H1 (cell line): Measurements from ENCODE around the gene LRRC4. TPM values are rescaled to one million over a fixed set of nuclear protein-coding genes. Genes with fewer than 3 reads are reported as not detected.

Experiments used
- CTCF ChIA-PET: fragments of 300-600 bp; sonication (Branson Sonifier 250); formaldehyde crosslinking; loops from one replicate; lab custom pipeline; 2021; ENCODE audit not compliant: partially characterized antibody; lab: Charles Lee
- POLR2A ChIA-PET: fragments of 300-600 bp; sonication (Branson Sonifier 250); formaldehyde crosslinking; loops from one replicate; lab custom pipeline; 2021; ENCODE audit warnings: inconsistent platforms; ENCODE audit not compliant: partially characterized antibody; lab: Charles Lee
- DNase-seq, 2 experiments: peaks; one replicate each; pipeline versions ENCODE4 v3.0.0 to v3.0.0-alpha.2; 2010 to 2022; ENCODE audit warnings: low spot score in 2 of 2, low read depth in 1 of 2, mixed read lengths in 1 of 2
- FAIRE-seq: peaks from 2 replicates; lab custom pipeline; 2011; peaks lifted over from hg19 to GRCh38; lab: Jason Lieb, UNC
- H2AFZ ChIP-seq: 2 replicates; pipeline ENCODE4 v1.8.1; 2012; ENCODE audit warnings: low read length, inconsistent platforms
- H2AK5ac ChIP-seq: 2 replicates; pipeline ENCODE4 v1.6.1; 2013; ENCODE audit warnings: low read depth, low read length
- H2BK120ac ChIP-seq: replicated peaks from 2 replicates; pipeline ENCODE3; 2013; ENCODE audit warnings: low read depth, low read length, inconsistent platforms
- H2BK12ac ChIP-seq: 2 replicates; pipeline ENCODE4 v1.6.1; 2013; ENCODE audit warnings: low read depth, low read length
- H2BK15ac ChIP-seq: 2 replicates; pipeline ENCODE4 v1.6.1; 2013; ENCODE audit warnings: low read length
- H2BK20ac ChIP-seq: 2 replicates; pipeline ENCODE4 v1.6.1; 2013; ENCODE audit warnings: low read length
- H2BK5ac ChIP-seq: 2 replicates; pipeline ENCODE4 v1.6.1; 2013; ENCODE audit warnings: low read depth, low read length
- H3K14ac ChIP-seq: 2 replicates; pipeline ENCODE4 v1.6.1; 2013; ENCODE audit warnings: inconsistent platforms; ENCODE audit not compliant: insufficient read length
- H3K18ac ChIP-seq: 2 replicates; pipeline ENCODE4 v1.6.1; 2013; ENCODE audit warnings: low read length; ENCODE audit errors: extremely low read depth
- H3K23ac ChIP-seq: 2 replicates; pipeline ENCODE4 v1.6.1; 2013; ENCODE audit warnings: inconsistent platforms; ENCODE audit not compliant: insufficient read length
- H3K23me2 ChIP-seq: 2 replicates; pipeline ENCODE4 v1.6.1; 2013; ENCODE audit warnings: low read depth, low read length
- H3K27ac ChIP-seq: 2 replicates; pipeline ENCODE4 v1.6.1; 2011; ENCODE audit warnings: low read depth, low read length, inconsistent platforms
- H3K27me3 ChIP-seq, 4 experiments: replicated peaks in 1 of 4; 1 replicate in 1 of 4; 2 replicates in 3 of 4; pipeline versions ENCODE4 v1.6.1 to v1.8.1; 2011 to 2013; ENCODE audit warnings: low read length in 3 of 4, mild to moderate bottlenecking in 3 of 4, inconsistent platforms in 2 of 4, mixed read lengths in 2 of 4, moderate library complexity in 1 of 4; ENCODE audit not compliant: control insufficient read depth in 3 of 4, insufficient read depth in 3 of 4; ENCODE audit errors: extremely low read depth in 1 of 4
- H3K36me3 ChIP-seq, 4 experiments: 2 replicates each; pipeline versions ENCODE4 v1.6.1 to v1.8.1; 2011 to 2013; ENCODE audit warnings: mild to moderate bottlenecking in 4 of 4, low read length in 3 of 4, moderate library complexity in 2 of 4, control low read depth in 1 of 4, inconsistent platforms in 1 of 4; ENCODE audit not compliant: insufficient read depth in 4 of 4, control insufficient read depth in 2 of 4
- H3K4ac ChIP-seq: replicated peaks from 2 replicates; pipeline ENCODE3; 2013; ENCODE audit warnings: low read length, low read depth, mixed read lengths, inconsistent platforms; ENCODE audit not compliant: insufficient read length
- H3K4me1 ChIP-seq, 4 experiments: replicated peaks in 1 of 4; 1 replicate in 1 of 4; 2 replicates in 3 of 4; pipeline versions ENCODE4 v1.6.1 to v1.8.1; 2011 to 2013; ENCODE audit warnings: low read length in 3 of 4, inconsistent platforms in 2 of 4, mixed read lengths in 1 of 4; ENCODE audit not compliant: insufficient read depth in 4 of 4, control insufficient read depth in 3 of 4
- H3K4me2 ChIP-seq, 2 experiments: 2 replicates each; pipeline versions ENCODE4 v1.6.1 to v1.8.1; 2011 to 2013; ENCODE audit warnings: low read depth in 2 of 2, low read length in 2 of 2, control low read depth in 1 of 2, inconsistent platforms in 1 of 2, mild to moderate bottlenecking in 1 of 2; ENCODE audit not compliant: insufficient read depth in 1 of 2
- H3K4me3 ChIP-seq, 4 experiments: fragments of 200-600, 300-600 bp in 1 of 4; sonication (generic), shearing (Covaris generic), sonication (Bioruptor Twin) in 1 of 4; 2 replicates each; pipeline versions ENCODE4 v1.5.1 to v1.8.1; 2011 to 2016; ENCODE audit warnings: low read length in 4 of 4, low read depth in 3 of 4, control low read depth in 2 of 4, inconsistent platforms in 2 of 4, mild to moderate bottlenecking in 2 of 4, mixed read lengths in 1 of 4, moderate library complexity in 1 of 4; ENCODE audit not compliant: insufficient read depth in 2 of 4; ENCODE audit errors: extremely low read depth in 1 of 4
- H3K56ac ChIP-seq: replicated peaks from 2 replicates; pipeline ENCODE3; 2013; ENCODE audit warnings: low read depth, mild to moderate bottlenecking, mixed read lengths, low read length, inconsistent platforms; ENCODE audit not compliant: insufficient read length
- H3K79me1 ChIP-seq: 2 replicates; pipeline ENCODE4 v1.6.1; 2013; ENCODE audit warnings: low read depth, low read length, control low read depth
- H3K79me2 ChIP-seq, 2 experiments: 2 replicates each; pipeline versions ENCODE4 v1.6.1 to v1.8.1; 2012 to 2013; ENCODE audit warnings: low read length in 2 of 2, mild to moderate bottlenecking in 2 of 2, inconsistent platforms in 1 of 2; ENCODE audit not compliant: insufficient read depth in 2 of 2, control insufficient read depth in 1 of 2
- H3K9ac ChIP-seq, 4 experiments: replicated peaks in 1 of 4; 1 replicate in 1 of 4; 2 replicates in 3 of 4; pipeline versions ENCODE4 v1.6.1 to v1.8.1; 2011 to 2013; ENCODE audit warnings: low read depth in 3 of 4, low read length in 3 of 4, control low read depth in 2 of 4, mild to moderate bottlenecking in 2 of 4, moderate library complexity in 2 of 4, inconsistent platforms in 1 of 4; ENCODE audit errors: extremely low read depth in 1 of 4
- H3K9me3 ChIP-seq, 2 experiments: 2 replicates each; pipeline versions ENCODE4 v1.6.1 to v1.8.1; 2012 to 2013; ENCODE audit warnings: mild to moderate bottlenecking in 2 of 2, moderate library complexity in 2 of 2, control low read depth in 1 of 2, inconsistent platforms in 1 of 2, low read depth in 1 of 2, low read length in 1 of 2, mixed read lengths in 1 of 2; ENCODE audit not compliant: insufficient read depth in 2 of 2
- H4K20me1 ChIP-seq, 2 experiments: replicated peaks in 1 of 2; 2 replicates each; pipeline versions ENCODE3 to v1.8.1; 2011 to 2013; ENCODE audit warnings: inconsistent platforms in 2 of 2, low read length in 2 of 2, mild to moderate bottlenecking in 1 of 2; ENCODE audit not compliant: insufficient read depth in 2 of 2, control insufficient read depth in 1 of 2
- H4K5ac ChIP-seq: 2 replicates; pipeline ENCODE4 v1.6.1; 2013; ENCODE audit warnings: low read length, low read depth, mixed read lengths, inconsistent platforms; ENCODE audit not compliant: insufficient read length
- H4K8ac ChIP-seq: 2 replicates; pipeline ENCODE4 v1.8.0; 2013; ENCODE audit warnings: mild to moderate bottlenecking, moderate library complexity, low read length, inconsistent platforms; ENCODE audit not compliant: insufficient read depth; ENCODE audit errors: extremely low read depth
- H4K91ac ChIP-seq: replicated peaks from 2 replicates; pipeline ENCODE3; 2013; ENCODE audit warnings: low read length, mixed read lengths, inconsistent platforms; ENCODE audit not compliant: insufficient read length
- BRCA1 ChIP-seq: IDR thresholded peaks from 2 replicates; pipeline ENCODE4 v1.6.1; 2012; ENCODE audit warnings: low read depth, low read length, improper control_type of control experiment
- POU5F1 ChIP-seq: IDR thresholded peaks from 2 replicates; pipeline ENCODE4 v1.6.1; 2011; ENCODE audit warnings: low read depth, mild to moderate bottlenecking, low read length, moderate library complexity
- WGBS, 2 experiments: shearing (Covaris generic) in 1 of 2; methylation state at CpG; one replicate each; pipeline versions ENCODE4 v1.1.6 to v1.1.7; 2013 to 2015; ENCODE audit warnings: low lambda C conversion rate in 2 of 2, mixed read lengths in 2 of 2, inconsistent platforms in 1 of 2, low coverage in 1 of 2, missing lambda C conversion rate in 1 of 2; ENCODE audit not compliant: insufficient replicate concordance in 2 of 2, insufficient coverage in 1 of 2, insufficient read length in 1 of 2; ENCODE audit errors: extremely low coverage in 1 of 2, missing lambda C conversion rate in 1 of 2; 5-methylcytosine and 5-hydroxymethylcytosine counted together
- polyA plus RNA-seq, 7 experiments: library from polyadenylated mRNA; depleted of rRNA in 3 of 7; stranded (reverse) in 5 of 7; unstranded in 2 of 7; fragments of >200 nt in 5 of 7; fragments of 200-250 nt in 2 of 7; gene quantifications; 1 replicate in 5 of 7; 2 replicates in 1 of 7; 4 replicates in 1 of 7; pipeline versions ENCODE4 v1.2.1 to v1.2.3, GENCODE V29; 2011 to 2013; ENCODE audit warnings: missing spikeins in 2 of 7, mixed read lengths in 2 of 7
- total RNA-seq: library from RNA; stranded (reverse); fragmentation: NEBNext Ultra II Directional; extraction: Animal tissue kit (Norgen Biotek cat#: 25700); gene quantifications from 2 replicates; pipeline ENCODE4 v1.2.1, GENCODE V29; 2021

LRRC4 gene
- total and polyA plus RNA-seq, 2 of the 8 experiments (the other 6 are each of a cell fraction or from before 2014, with no cell fraction given) = 13.4 to 16.4 TPM

GRCh38 chr7:128039544-128039953, 8.3 kb upstream of the LRRC4 start:
- Histone ChIP-seq H3K23ac (no peak overlapping the region), H3K4me2 (no peak overlapping the region), H3K18ac (no peak overlapping the region), H3K9me3 (no peaks in the 10 kb centered on the region), H3K27me3 (no peaks in the 10 kb centered on the region), H3K23me2 (no peaks in the 10 kb centered on the region), H2BK12ac (no peak overlapping the region), H3K4me1 (no peaks in the 10 kb centered on the region), H2BK15ac (no peak overlapping the region), H3K36me3 (no peaks in the 10 kb centered on the region), H4K91ac (no peak overlapping the region), H3K56ac (no peak overlapping the region), H4K20me1 (peaks cover 5 to 9% of the 10 kb centered on the region in 2 experiments), H2AK5ac (no peak overlapping the region), H3K79me2 (no peaks in the 10 kb centered on the region), H2BK120ac (no peak overlapping the region), H3K4ac (no peak overlapping the region), H4K5ac (no peak overlapping the region), H3K27ac (no peak overlapping the region), H3K14ac (no peak overlapping the region), H3K79me1 (no peaks in the 10 kb centered on the region), H4K8ac (no peak overlapping the region), H3K9ac (no peak overlapping the region), H2AFZ (no peak overlapping the region), H3K4me3 (no peak overlapping the region), H2BK5ac (no peak overlapping the region), H2BK20ac (no peak overlapping the region)
- no peak for TF ChIP-seq POU5F1
- TF ChIP-seq BRCA1 = no peak
- CTCF ChIA-PET = interaction anchor here (1.0 to 15.3 kb wide), 9 partner anchors 12 to 331 kb away, joined by 3 to 165 read pairs (median 5); no protein-coding TSS in a partner anchor
- POLR2A ChIA-PET = no interaction called here
- no peak for DNase-seq
- no peak for FAIRE-seq
- WGBS, 2 experiments = 84% methylated on average over 4 of the region's 4 CpGs; no CpG with 5 or more reads in 1 of the 2 experiments
